HPDE6-E6E7 (cell line): ENCODE data around the gene TMEM232.
A peak's percentile ranks its signal among the peaks of the same experiment; 100 is the strongest.
"Not testable (repeated sequence)": the region's sequence is repeated elsewhere in the genome, so short reads cannot be mapped to it uniquely, and the experiment has no call there.

Experiments
- DNase-seq: peaks from one replicate; pipeline ENCODE4 v3.0.0; 2011; ENCODE audit warnings: missing footprints; ENCODE audit errors: extremely low spot score

The TMEM232 gene

DNA sequence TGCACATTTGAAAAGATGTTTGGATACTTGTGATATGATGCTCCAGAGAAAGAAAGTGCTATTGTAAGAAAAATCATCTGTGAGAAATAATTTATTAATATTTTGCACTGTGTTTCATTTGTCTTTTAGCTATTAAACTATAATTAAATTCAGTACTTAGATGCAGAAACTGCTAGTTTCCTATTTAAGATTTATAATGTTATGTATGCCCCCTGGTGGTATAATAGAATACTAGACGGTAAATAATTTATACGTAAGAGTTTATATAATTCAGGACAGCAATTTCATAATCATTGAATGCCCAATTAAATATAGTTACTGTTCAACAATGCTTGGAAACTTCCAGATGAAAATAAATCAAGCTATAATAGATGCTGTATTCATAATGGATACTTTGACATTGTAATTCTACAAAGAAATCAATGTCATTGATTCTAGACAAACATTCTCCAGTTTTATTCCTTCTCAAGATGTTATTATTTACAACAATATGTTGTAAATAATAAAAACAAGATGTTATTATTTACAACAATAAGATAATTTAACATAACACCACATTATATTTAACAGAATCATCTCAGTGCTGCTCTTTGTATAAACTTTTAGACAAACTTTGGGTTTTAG lies 101.0 kb downstream of the TMEM232 start:
- DNase-seq = peak; percentile 3

DNA sequence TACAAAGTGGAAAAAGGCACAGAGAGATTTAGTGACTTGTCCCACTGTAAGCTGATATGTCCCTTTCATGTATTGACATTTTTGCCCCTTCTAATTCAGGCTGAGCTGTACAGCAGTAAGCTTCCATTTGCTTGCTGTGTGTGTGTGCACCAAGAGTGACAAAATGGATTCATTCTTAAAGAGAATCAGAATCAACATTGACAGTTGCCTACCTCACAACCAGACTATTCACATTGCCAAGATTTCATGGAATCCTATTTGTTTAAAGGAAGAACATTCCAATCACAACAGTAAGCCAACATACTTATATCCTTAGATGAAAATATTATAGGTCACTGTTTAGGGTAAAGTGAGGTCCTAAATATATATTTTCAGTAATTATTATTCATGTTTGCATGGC lies 102.6 kb downstream of the TMEM232 start:
- DNase-seq = no peak

DNA sequence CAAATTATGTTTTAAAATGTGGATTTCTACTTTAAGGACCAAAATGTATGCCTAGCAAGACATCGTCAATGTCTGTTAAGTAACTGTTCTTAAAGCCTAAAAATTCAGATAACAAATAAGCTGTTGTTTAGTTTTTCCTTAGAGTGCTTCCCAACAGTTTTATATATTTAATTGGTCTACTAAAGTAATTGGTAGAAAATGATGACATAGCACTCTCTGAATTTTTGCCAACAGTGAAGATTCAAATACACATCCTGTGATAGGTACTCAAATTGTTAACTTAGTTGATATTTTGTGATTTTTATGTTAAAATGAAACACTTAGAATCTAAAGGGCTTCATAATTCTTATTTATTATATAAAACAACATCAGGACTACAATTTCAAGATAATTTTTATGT lies 107.5 kb downstream of the TMEM232 start:
- no peak for DNase-seq

DNA sequence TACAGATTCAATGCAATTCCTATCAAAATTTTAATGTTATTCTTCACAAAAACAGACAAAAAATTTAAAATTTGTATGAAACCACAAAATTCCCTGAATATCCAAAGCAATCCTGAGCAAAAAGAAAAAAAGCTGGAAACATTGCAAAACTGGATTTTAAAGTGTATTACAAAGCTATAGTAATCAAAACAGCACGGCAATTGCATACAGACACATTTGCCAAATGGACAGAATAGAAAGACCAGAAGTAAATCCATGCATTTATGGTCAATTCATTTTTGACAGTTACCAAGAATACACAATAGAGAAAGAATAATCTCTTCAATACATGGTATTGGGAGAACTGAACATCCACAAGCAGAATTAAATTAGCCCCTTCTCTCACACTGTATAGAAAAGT lies 110.5 kb downstream of the TMEM232 start:
- DNase-seq = no peak

DNA sequence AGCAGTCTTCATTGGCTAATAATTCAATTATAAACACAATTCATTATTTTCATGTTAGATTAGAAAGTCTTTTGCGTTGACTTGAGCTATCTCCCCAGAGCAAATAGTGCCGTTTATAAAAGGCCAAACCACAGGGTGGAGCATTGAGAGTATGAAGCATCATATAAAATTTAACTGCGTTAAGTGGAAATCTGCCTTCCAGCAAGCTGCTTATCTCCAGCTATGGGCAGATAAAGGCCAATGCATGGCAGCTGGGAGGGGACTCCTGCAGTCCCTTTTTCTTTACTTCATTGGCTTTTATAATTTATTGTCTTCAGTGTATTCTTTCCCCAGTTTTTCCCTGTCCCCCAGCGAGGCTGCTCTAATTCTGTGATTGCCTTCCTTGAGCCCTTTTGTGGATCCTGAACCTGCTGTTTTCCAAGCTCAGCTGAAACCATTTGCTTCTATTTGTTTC lies 113.7 kb downstream of the TMEM232 start:
- no peak for DNase-seq

DNA sequence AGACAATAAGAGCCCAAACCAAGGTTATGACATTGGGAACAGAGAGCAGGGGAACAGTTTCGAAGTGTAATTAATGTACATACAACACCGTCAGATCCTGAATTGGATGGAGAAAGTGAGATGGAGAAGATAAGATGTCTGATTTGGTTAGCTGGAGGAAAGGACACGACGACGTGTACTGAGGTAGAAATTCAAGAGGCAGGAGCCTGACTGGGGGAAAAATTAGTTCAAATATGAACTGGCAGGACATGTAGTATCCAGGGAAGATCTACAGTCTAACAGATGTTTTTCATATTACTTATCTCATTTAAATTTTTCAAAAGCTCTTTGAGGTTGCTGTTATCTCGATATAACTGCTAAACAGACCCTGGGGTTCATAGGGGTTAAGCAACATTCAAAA lies 114.7 kb downstream of the TMEM232 start:
- no peak for DNase-seq

DNA sequence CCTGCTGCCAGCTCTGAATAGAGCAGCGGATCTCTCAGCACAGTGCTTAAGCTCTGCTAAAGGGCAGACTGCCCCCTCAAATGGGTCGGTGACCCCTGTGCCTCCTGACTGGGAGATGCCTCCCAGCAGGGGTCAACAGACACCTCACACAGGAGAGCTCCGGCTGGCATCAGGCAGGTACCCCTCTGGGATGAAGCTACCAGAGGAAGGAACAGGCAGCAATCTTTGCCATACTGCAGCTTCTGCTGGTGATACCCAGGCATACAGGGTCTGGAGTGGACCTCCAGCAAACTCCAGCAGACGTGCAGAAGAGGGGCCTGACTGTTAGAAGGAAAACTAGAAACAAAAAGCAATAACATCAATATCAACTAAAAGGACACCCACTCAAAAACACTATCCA lies 131.6 kb downstream of the TMEM232 start:
- no peak for DNase-seq

DNA sequence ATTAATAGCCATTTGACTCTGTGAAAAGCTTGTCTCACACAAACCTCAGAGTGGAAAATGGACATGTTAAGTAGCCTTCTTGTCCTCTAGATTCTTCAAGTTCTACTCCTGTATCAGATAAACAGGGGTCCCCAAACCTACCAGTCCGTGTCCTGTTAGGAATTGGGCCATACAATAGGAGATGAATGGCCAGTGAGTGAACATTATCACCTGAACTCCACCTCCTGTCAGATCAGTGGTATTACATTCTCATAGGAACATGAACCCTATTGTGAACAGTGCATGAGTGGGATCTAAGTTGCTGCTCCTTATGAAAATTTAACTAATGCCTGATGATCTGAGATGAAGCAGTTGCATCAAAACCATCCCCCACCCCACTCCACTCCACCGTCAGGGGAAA lies 136.3 kb downstream of the TMEM232 start:
- no peak for DNase-seq

DNA sequence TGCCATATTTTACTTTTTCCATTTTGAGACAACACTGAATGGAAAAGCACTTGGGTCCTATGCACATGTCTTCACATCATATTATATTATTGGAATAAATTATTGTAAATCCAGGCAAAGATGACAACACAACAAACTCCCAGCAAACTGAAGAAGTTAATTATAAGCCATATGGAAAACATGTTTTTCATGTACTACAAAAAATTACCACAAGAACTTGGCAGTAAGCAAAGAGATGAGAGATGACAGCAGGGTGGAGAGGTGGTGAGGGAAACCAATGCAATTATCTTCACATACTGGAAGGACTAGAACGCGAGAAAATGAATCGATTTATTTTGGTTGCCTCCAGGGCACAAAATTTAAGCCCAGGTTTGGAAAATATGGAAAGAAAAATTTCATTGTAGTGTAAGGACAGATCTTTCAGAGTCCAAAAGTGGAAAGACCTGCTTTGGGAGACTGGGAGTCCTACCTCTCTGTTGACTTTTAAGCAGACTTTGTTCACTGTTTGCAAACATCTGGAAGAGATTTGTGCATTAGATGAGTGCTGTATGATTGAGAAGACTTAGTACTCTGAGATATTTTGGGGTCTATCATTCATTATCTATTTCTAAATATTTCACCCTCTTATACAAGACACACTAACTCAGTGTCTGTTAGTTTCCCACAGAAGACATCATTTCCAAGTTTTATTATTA lies 138.0 kb downstream of the TMEM232 start:
- DNase-seq = no peak

DNA sequence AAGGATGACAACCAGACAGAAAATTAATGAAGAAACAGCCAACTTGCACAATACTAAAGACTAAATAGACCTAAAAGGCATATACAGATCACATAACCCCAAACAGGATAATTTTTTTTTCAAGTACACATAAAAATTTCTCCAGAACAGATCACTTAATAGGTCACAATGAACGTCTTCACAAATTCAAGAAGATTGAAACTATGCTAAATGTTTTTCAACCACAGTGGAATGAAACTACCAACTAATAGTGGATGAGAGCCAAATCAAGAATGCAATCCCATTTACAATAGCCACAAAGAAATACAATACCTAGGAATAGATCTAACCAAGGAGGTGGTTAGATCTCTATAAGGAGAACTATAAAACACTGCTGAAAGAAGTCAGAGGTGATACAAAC lies 145.8 kb downstream of the TMEM232 start:
- DNase-seq = no peak

DNA sequence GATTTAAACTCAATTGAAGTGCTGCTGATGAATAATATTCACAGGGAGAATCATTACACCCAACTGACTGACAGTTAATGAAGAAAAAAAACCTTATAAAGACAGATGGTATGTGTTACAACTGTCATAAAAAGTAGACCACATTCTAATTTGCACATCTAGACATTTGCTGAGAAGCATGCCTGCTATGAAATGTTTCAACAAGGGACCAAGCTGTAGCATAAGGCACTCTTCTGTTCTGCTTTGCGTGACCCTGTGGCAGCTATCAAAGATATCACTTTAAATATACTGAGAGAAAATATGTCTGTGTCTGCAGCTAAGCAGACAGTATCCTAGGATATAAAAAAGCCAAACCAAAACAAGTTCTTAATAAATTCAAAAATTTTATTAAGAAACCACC lies 153.7 kb downstream of the TMEM232 start:
- DNase-seq = no peak

DNA sequence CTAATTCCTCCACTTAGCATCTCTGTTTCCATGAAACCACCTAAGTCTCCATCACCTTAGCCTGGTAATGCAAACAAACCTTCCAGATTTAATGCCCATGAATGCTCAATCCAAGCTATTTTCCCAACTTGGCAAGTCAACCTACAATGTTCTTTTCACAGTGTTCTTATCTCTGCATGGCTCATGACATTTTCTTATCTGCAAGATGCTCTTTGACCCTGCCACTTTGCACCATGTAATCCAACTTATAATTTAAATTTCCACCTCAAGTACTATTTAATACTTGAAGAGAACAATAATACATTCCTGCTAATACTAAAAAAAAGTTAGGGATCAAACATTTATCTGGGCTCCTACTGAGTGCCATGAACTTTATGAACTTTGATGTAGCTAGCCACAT lies 164.3 kb downstream of the TMEM232 start:
- no peak for DNase-seq

DNA sequence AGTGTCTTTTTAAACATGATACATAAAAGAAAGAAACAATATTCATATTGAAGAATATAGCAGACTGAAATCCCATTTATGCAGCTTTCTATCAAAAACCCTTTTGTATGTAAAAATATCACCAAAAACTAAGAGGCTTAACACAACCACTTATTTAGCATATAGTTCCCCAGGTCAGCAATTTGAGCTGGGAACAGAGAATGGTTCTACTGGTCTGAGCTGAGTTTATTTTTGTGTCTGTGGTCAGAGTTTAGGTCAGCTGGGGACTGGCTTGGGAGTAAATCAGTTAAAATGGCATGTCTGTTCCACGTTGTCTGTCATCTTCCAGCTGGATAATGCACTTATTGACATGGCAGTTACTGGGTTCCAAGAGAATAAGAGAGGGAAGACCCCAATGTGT lies 165.0 kb downstream of the TMEM232 start:
- DNase-seq = no peak

DNA sequence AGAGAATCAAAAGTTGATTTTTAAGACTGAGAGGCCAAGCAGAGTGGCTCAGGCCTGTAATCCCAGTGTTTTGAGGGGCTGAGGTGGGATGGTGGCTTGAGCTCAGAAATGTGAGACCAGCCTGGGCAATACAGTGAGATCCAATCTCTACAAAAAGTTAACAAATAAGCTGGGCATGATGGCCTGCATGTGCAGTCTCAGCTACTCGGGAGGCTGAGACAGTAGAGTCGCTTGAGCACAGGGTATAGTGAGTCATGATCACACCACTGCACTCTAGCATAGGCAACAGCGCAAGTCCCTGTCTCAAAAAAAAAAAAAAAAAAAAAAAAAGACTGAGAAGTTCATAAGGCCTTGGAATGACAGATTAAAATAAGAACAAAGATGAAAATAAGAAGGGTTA lies 177.2 kb downstream of the TMEM232 start:
- no peak for DNase-seq

DNA sequence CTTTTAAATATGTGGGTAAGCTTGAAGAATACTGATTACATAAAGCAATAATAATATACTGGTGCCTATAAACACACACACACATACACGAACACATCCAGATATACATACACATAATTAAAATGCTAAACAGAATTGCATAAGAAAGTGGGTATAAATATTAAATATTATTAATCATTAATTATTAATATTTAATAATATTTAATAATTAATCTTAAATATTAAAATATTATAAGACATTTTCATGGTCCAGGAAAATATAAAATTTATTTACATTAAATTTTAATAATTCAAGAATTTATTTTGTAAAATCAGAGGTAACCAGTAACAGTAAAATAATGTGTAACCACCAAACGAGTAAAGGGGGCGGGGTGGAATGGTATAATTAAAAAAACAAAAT lies 178.3 kb downstream of the TMEM232 start:
- DNase-seq = no peak

DNA sequence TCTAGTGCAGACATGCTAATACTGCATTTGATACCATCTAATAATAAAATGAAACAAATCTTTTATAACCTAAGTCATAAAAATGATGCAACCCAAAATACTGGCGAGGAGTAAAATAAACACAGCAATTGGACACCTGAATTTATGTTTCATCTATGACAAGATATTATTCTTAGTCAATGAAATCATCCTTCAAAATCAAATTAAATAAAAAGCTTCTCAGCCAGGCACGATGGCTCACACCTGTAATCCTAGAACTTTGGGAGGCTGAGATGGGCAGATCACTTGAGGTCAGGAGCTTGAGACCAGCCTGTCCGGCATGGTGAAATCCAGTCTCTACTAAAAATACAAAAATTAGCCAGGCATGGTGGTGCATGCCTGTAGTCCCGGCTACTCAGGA lies 179.0 kb downstream of the TMEM232 start:
- DNase-seq = no peak

DNA sequence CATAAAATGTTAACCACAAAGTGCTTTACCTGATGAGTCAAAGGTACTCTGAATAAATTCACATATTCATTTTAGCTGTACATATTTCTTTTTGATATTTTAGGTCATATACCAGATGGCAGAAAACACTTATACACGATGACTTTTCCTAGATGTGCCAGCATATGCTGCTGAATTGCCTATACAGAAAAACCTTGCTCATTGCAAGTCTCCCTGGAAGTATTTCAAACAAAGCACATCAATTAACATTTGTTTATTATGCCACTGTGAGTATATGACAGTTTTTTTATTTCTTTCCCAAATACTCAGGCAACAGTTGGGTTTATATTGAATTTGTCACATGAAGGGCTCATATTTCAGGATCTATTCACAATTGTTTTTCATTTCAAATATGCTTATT lies 180.8 kb downstream of the TMEM232 start:
- no peak for DNase-seq

DNA sequence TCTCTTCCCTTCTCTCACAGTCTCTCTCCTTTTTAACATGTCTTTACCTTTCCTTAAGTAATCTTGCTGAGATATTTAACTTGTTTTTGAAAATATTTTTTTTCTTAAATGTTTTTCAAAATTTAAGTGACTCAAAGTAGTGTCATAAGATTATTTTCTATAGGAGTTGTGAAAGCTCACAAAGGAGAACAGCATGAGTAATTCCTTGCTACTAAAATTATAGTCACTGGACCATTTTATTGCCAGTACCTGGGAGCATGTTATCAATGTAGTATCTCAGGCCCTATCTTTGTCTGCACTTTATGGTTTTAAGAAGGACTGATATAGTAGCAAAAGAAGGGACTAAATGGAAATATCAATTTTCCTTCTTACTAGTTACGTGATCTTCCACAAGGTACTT lies 181.9 kb downstream of the TMEM232 start:
- DNase-seq = no peak

DNA sequence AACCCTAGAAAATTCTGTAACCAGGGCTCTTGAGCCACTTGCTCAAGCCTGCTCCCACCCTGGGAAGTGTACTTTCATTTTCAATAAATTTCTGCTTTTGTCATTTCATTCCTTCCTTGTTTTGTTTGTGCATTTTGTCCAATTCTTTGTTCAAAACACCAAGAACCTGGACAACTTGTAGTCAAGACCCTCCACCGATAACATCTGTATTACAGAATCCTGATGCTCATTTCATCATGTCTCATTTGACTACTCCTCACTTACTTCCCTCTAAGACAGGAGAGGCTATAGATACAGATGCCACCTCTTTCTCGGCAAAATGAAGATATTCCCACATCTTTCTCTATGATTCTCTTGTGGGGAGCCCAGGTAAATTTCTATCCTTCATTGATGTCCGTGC lies 183.5 kb downstream of the TMEM232 start:
- no peak for DNase-seq

DNA sequence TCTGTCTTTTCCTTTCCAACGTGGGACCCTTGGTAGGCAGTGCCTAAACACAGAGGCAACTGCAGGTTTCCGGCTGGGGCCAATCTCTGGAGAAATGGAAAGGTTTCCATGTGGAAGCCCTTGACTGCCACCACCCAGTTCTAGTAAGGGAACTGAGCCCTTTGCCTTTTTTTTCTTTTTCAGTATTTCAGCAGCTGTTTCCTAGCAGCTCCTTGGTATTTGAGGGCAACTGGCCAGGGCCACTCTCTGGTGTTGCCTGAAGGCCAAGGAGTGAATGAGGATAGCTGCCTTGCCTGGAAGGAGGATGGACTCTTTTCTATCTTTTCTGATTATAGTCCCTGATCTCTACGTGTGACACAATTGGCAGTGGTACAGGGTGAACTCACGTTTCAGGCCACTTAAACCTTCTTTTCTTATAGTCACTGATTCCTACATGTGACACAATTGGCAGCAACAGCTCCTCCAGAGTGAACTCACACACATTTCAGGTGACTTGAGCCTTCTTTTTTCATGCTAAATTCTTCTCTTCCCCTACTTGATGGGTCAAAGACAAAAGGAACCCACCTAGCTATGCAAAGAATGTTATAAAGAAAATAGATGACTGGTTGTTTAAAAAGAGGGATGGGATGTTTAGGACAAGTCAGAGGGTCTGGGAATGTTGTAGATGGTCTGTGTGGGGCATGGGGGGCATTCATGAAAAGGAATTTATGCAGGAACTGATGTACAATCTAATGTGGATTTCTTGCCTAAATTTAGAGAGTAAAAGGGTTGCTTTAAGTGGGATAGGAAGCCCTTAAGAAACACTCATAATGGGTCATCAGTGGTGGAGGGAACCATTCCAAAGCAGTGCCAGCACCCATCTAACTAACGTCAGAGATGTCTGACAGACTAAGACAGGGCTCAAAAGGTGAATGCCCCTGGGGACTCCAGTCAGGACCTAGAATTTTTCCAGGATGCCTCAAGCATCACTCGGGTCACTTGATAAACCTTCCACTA lies 190.1 kb downstream of the TMEM232 start:
- no peak for DNase-seq

DNA sequence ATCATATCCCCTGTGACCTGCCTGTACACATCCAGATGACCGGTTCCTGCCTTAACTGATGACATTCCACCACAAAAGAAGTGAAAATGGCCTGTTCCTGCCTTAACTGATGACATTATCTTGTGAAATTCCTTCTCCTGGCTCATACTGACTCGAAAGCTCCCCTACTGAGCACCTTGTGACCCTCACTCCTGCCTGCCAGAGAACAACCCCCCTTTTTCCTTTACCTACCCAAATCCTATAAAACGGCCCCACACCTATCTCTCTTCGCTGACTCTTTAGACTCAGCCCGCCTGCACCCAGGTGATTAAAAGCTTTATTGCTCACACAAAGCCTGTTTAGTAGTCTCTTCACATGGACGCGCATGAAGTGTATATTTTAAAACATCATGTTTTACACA lies 191.3 kb downstream of the TMEM232 start:
- not testable (repeated sequence) for DNase-seq

DNA sequence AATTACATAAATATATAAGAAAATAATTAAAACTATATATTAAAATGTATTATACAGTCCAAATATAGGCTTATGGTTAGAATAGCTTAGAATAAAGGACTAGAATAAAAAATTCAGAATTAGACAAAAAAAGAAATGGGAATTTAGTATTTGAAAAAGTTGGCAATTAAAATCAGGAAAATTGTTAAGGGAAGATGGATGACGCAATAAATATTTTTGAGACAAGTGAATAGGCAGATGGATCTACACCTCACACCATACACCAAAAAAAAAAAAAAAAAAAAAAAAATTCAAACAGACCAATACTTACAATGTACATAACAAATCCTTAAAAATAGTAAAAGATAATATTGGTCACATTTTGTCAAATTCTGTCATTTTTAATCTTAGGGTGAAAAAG lies 200.7 kb downstream of the TMEM232 start:
- no peak for DNase-seq

DNA sequence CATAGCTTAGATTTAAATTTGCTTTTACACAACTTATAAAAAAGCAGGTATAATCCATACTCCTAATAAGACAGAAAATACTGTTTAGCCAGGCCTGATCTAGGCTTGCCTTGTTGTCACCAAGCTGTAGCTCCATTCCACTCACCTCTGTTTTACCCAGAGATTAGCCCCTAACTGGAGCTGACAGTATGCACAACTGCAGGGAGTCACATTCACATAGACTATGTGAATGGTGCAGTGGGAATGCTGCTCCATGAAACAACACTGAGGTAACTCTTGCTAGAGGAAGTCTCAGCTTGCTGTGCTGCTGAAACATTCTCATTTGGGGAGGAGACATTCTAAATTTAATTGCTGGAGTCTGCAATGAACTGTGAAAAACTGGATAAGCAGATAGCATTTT lies 209.1 kb downstream of the TMEM232 start:
- no peak for DNase-seq
